GM12891 (cell line): ENCODE data around the gene SRI.

Experiments
- POLR2A ChIP-seq: IDR thresholded peaks from 2 replicates; pipeline ENCODE4 v1.6.1; 2011; ENCODE audit warnings: low read depth, low read length, control low read depth
- POLR2AphosphoS5 ChIP-seq: IDR thresholded peaks from 2 replicates; pipeline ENCODE4 v1.6.1; 2011; ENCODE audit warnings: low read depth, low read length, control low read depth

GRCh38 chr7:88214456-88214855 is 5.4 kb downstream of the SRI start:
- TF ChIP-seq POLR2A (no peak), POLR2AphosphoS5 (no peak)
